Bronchial epithelial cell (primary cell): ENCODE measurements around the gene NTRK3. TPM values are rescaled to one million over a fixed set of nuclear protein-coding genes. Genes with fewer than 3 reads are reported as not detected.

Source experiments
- DNase-seq: peaks from one replicate; pipeline ENCODE4 v3.0.0-alpha.2; 2010; ENCODE audit warnings: low read depth
- FAIRE-seq: peaks from 2 replicates; lab custom pipeline; 2011; peaks lifted over from hg19 to GRCh38; lab: Jason Lieb, UNC
- H3K27me3 ChIP-seq: 2 replicates; pipeline ENCODE4 v1.5.1; 2011; ENCODE audit warnings: low read length; ENCODE audit not compliant: control insufficient read depth, insufficient read depth
- H3K36me3 ChIP-seq: 2 replicates; pipeline ENCODE4 v1.5.1; 2011; ENCODE audit warnings: low read length; ENCODE audit not compliant: control insufficient read depth, insufficient read depth
- H3K4me3 ChIP-seq: 2 replicates; pipeline ENCODE4 v1.5.1; 2011; ENCODE audit warnings: mild to moderate bottlenecking, low read depth, low read length, control low read depth
- total RNA-seq: library from RNA; depleted of rRNA; stranded (reverse); fragments of >200 nt; gene quantifications from 2 replicates; pipeline ENCODE4 v1.2.1, GENCODE V29; 2014
- TF ChIP-seq, protein P1 (sequence below): IDR thresholded peaks from 2 replicates; pipeline ENCODE4 v1.5.1; 2011; ENCODE audit warnings: mild to moderate bottlenecking, moderate library complexity, low read length, control low read depth, inconsistent platforms; ENCODE audit not compliant: insufficient read depth, severe bottlenecking

NTRK3 gene
- total RNA-seq, 1 donor from 2014 or later, result not detected

- TF ChIP-seq, protein P1, sequence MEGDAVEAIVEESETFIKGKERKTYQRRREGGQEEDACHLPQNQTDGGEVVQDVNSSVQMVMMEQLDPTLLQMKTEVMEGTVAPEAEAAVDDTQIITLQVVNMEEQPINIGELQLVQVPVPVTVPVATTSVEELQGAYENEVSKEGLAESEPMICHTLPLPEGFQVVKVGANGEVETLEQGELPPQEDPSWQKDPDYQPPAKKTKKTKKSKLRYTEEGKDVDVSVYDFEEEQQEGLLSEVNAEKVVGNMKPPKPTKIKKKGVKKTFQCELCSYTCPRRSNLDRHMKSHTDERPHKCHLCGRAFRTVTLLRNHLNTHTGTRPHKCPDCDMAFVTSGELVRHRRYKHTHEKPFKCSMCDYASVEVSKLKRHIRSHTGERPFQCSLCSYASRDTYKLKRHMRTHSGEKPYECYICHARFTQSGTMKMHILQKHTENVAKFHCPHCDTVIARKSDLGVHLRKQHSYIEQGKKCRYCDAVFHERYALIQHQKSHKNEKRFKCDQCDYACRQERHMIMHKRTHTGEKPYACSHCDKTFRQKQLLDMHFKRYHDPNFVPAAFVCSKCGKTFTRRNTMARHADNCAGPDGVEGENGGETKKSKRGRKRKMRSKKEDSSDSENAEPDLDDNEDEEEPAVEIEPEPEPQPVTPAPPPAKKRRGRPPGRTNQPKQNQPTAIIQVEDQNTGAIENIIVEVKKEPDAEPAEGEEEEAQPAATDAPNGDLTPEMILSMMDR, result no peak
- Histone ChIP-seq H3K4me3 (no peak overlapping the region), H3K27me3 (no peaks in the 10 kb centered on the region), H3K36me3 (no peaks in the 10 kb centered on the region)
- no peak for FAIRE-seq
- DNase-seq, result no peak
Observed at GRCh38 chr15:88234711-88235110, 21.8 kb downstream of the NTRK3 start.

DNA sequence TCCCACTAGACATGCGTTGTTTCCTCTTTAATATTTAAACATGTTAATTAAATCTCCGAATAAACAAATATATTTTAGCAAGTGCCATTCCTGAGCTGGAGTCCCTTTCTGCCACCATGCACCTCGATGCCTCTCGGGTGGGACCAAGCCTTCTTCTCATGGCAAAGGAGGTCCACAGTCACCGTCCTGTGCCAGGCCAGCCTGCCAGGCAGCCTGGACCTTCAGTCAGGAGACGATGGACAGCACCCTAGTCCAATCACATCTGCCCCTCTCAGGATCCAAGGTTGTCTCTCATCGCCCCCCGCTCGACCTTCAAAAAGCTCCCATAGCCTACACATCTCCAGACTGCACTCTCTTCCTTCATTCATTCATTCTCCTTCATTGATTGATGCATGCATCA, 22.6 kb downstream of the NTRK3 start:
- H3K36me3 ChIP-seq, result no peaks in the 10 kb centered on the region
- no peak overlapping the region for H3K4me3 ChIP-seq
- no peak for DNase-seq
- TF ChIP-seq, protein P1, result no peak
- FAIRE-seq, result no peak
- H3K27me3 ChIP-seq, result no peaks in the 10 kb centered on the region

DNA sequence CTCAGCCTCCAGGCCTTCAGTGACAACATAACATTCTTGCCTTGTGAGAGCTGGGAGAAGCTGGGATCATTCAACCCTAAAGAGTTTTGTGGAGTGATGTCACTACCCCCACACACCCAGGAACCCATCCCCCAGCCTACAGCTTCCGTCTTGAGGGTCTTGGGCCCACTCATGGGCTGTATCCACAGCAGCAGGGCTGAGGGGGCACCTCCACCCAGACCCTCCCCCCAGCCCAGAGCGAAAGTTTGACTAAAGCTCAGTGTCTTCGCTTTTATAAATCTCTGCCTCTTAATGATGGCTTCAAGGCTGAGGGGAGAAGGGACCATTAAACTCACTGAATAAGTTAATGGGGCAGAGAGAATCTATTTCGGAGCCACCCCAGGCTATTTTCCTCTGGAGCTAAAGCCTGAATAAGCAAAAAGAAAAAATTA, 23.8 kb downstream of the NTRK3 start:
- DNase-seq (no peak), FAIRE-seq (no peak)
- no peaks in the 10 kb centered on the region for H3K36me3 ChIP-seq
- TF ChIP-seq, protein P1, result no peak
- H3K27me3 ChIP-seq, result no peaks in the 10 kb centered on the region
- no peak overlapping the region for H3K4me3 ChIP-seq

GRCh38 chr15:88231909-88232644, 24.5 kb downstream of the NTRK3 start:
- Histone ChIP-seq H3K4me3 (no peak overlapping the region), H3K27me3 (no peaks in the 10 kb centered on the region), H3K36me3 (no peaks in the 10 kb centered on the region)
- TF ChIP-seq, protein P1, result no peak
- DNase-seq (no peak), FAIRE-seq (no peak)

DNA sequence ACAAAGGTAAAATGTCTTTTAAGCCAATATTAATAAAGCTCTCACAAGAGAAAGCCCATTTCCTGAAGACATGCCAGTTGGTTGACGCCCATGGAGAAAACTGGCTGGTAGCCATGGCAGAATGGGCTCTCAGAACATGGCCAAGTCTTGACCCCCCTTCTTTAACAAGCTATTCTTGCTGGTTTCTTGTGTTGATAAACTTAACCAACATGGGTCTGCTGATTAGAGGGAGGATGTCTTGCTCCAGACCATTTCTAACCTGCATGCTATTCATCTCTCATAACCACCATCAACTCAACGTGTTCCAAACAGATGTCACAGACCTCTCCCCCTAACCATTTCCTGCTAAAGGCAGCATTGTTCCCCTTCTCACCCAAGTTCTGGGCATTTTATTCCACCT, 25.7 kb downstream of the NTRK3 start:
- FAIRE-seq (peak; percentile 7), DNase-seq (no peak)
- H3K27me3 ChIP-seq, result no peaks in the 10 kb centered on the region
- TF ChIP-seq, protein P1, result no peak
- H3K4me3 ChIP-seq, result no peak overlapping the region
- no peaks in the 10 kb centered on the region for H3K36me3 ChIP-seq

DNA sequence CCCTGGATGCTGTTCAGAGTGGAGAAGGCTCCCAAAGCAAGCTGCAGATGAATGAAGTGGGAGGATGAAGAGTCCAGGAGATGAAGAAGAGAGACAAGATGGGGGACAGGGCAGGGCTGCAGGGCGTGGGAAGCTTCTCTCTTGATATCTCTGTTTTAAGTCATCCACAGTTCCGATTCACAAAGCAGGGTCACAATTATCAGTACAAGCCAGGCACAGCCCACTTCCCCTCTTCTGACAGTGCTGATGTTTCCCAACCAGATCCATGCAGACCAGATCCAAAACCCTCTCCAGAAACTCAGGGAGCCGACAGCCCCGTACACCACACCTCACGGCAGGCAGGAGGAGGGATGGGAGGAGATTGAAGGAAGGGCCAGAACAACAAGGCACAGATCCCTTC, 31.1 kb downstream of the NTRK3 start:
- TF ChIP-seq, protein P1, result no peak
- FAIRE-seq, result no peak
- DNase-seq, result no peak
- no peaks in the 10 kb centered on the region for H3K27me3 ChIP-seq
- H3K36me3 ChIP-seq, result no peaks in the 10 kb centered on the region
- no peak overlapping the region for H3K4me3 ChIP-seq
